ENCODE results near the gene MACROD2.

MACROD2 gene

DNA sequence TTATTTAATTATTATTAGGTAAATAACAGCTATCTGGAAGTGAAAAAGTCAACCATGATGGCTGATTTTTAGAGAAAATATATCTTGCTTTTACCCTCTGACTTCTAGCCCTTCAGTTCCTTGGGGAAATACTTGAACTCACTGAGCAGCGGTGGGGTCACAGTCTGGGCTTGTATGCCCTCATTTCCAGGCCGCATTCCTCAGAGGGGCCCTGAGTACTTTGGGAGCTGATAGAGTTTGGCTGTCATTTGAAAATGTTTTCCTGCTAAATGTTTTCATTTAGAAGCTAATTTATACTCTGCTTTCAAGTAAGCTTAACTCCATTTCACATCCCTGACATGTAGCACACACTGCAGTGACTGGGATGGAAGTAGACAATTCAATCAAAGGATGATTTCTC is 1549.4 kb downstream of the MACROD2 start:
- no peak for TF ChIP-seq BACH2 (CRISPR knock-in tag; IDR thresholded peaks at IDR 0.05; ENCODE audit: borderline replicate concordance)
- TF ChIP-seq ISL1 (CRISPR knock-in tag; IDR thresholded peaks at IDR 0.05): no peak
- no peak for TF ChIP-seq ZNF8 (CRISPR knock-in tag; IDR thresholded peaks at IDR 0.05)
- TF ChIP-seq, protein P1, sequence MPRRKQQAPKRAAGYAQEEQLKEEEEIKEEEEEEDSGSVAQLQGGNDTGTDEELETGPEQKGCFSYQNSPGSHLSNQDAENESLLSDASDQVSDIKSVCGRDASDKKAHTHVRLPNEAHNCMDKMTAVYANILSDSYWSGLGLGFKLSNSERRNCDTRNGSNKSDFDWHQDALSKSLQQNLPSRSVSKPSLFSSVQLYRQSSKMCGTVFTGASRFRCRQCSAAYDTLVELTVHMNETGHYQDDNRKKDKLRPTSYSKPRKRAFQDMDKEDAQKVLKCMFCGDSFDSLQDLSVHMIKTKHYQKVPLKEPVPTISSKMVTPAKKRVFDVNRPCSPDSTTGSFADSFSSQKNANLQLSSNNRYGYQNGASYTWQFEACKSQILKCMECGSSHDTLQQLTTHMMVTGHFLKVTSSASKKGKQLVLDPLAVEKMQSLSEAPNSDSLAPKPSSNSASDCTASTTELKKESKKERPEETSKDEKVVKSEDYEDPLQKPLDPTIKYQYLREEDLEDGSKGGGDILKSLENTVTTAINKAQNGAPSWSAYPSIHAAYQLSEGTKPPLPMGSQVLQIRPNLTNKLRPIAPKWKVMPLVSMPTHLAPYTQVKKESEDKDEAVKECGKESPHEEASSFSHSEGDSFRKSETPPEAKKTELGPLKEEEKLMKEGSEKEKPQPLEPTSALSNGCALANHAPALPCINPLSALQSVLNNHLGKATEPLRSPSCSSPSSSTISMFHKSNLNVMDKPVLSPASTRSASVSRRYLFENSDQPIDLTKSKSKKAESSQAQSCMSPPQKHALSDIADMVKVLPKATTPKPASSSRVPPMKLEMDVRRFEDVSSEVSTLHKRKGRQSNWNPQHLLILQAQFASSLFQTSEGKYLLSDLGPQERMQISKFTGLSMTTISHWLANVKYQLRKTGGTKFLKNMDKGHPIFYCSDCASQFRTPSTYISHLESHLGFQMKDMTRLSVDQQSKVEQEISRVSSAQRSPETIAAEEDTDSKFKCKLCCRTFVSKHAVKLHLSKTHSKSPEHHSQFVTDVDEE (CRISPR knock-in tag; IDR thresholded peaks at IDR 0.05): no peak
- no peak for TF ChIP-seq ESRRG (CRISPR knock-in tag; IDR thresholded peaks at IDR 0.05)
- no peak for TF ChIP-seq RARB (CRISPR knock-in tag; IDR thresholded peaks at IDR 0.05)
- no peak for TF ChIP-seq SNAI2 (CRISPR knock-in tag; IDR thresholded peaks at IDR 0.05)
- no peak for TF ChIP-seq ZFP3 (CRISPR knock-in tag; IDR thresholded peaks at IDR 0.05)
- TF ChIP-seq ZNF70 (CRISPR knock-in tag; IDR thresholded peaks at IDR 0.05): no peak
- no peak for TF ChIP-seq ZNF565 (CRISPR knock-in tag; conservative IDR thresholded peaks at IDR 0.05; ENCODE audit: low read depth)
- TF ChIP-seq, protein P2, sequence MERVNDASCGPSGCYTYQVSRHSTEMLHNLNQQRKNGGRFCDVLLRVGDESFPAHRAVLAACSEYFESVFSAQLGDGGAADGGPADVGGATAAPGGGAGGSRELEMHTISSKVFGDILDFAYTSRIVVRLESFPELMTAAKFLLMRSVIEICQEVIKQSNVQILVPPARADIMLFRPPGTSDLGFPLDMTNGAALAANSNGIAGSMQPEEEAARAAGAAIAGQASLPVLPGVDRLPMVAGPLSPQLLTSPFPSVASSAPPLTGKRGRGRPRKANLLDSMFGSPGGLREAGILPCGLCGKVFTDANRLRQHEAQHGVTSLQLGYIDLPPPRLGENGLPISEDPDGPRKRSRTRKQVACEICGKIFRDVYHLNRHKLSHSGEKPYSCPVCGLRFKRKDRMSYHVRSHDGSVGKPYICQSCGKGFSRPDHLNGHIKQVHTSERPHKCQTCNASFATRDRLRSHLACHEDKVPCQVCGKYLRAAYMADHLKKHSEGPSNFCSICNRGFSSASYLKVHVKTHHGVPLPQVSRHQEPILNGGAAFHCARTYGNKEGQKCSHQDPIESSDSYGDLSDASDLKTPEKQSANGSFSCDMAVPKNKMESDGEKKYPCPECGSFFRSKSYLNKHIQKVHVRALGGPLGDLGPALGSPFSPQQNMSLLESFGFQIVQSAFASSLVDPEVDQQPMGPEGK (CRISPR knock-in tag; IDR thresholded peaks at IDR 0.05; ENCODE audit: borderline replicate concordance): no peak
- TF ChIP-seq, protein P3, sequence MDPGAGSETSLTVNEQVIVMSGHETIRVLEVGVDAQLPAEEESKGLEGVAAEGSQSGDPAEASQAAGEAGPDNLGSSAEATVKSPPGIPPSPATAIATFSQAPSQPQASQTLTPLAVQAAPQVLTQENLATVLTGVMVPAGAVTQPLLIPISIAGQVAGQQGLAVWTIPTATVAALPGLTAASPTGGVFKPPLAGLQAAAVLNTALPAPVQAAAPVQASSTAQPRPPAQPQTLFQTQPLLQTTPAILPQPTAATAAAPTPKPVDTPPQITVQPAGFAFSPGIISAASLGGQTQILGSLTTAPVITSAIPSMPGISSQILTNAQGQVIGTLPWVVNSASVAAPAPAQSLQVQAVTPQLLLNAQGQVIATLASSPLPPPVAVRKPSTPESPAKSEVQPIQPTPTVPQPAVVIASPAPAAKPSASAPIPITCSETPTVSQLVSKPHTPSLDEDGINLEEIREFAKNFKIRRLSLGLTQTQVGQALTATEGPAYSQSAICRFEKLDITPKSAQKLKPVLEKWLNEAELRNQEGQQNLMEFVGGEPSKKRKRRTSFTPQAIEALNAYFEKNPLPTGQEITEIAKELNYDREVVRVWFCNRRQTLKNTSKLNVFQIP (CRISPR knock-in tag; IDR thresholded peaks at IDR 0.05; ENCODE audit: borderline replicate concordance, low read depth): no peak
- no peak for ATAC-seq

DNA sequence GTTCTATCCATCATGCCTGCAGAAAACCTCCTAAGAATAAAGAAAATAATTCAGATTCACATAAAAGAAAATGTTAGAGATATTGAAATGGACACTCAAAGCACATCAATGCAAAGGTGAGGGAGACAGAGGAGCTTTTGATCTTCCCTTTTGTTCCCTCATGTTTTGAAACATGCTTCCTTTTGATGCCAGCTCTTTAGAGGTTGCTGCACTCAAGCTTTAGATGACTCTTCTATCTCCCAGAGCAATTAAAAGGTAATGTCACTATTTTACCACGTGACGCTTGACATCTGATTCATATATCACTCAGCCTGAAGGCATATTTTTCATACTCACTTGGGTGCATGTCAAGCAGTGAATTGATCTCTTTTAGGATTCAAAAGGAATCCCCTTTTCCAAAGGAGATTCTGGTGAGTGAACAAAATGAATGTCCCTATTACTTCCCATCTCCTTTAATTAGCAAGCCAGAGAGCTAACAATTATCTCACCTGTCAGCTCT is 1551.3 kb downstream of the MACROD2 start:
- ATAC-seq: no peak
- TF ChIP-seq OSR1 (CRISPR knock-in tag; IDR thresholded peaks at IDR 0.05): no peak
- no peak for TF ChIP-seq CSDC2 (CRISPR knock-in tag; IDR thresholded peaks at IDR 0.05)
- TF ChIP-seq, protein P2 (CRISPR knock-in tag; IDR thresholded peaks at IDR 0.05; ENCODE audit: borderline replicate concordance): no peak
- no peak for TF ChIP-seq SNAI2 (CRISPR knock-in tag; IDR thresholded peaks at IDR 0.05)
- TF ChIP-seq, protein P3 (CRISPR knock-in tag; IDR thresholded peaks at IDR 0.05; ENCODE audit: borderline replicate concordance, low read depth): no peak
- TF ChIP-seq GLIS3 (CRISPR knock-in tag; IDR thresholded peaks at IDR 0.05): no peak
- no peak for TF ChIP-seq ZNF565 (CRISPR knock-in tag; conservative IDR thresholded peaks at IDR 0.05; ENCODE audit: low read depth)
- TF ChIP-seq, protein P1 (CRISPR knock-in tag; IDR thresholded peaks at IDR 0.05): no peak
- no peak for TF ChIP-seq BACH2 (CRISPR knock-in tag; IDR thresholded peaks at IDR 0.05; ENCODE audit: borderline replicate concordance)
- no peak for TF ChIP-seq TCF4 (CRISPR knock-in tag; IDR thresholded peaks at IDR 0.05; ENCODE audit: borderline replicate concordance)
- no peak for TF ChIP-seq ARNTL (CRISPR knock-in tag; IDR thresholded peaks at IDR 0.05; ENCODE audit: borderline replicate concordance, low read depth)
- no peak for TF ChIP-seq RARB (CRISPR knock-in tag; IDR thresholded peaks at IDR 0.05)
- no peak for TF ChIP-seq TOX (CRISPR knock-in tag; IDR thresholded peaks at IDR 0.05; ENCODE audit: borderline replicate concordance)
- no peak for TF ChIP-seq PPARA (CRISPR knock-in tag; IDR thresholded peaks at IDR 0.05; ENCODE audit: borderline replicate concordance)
- no peak for TF ChIP-seq ZFP3 (CRISPR knock-in tag; IDR thresholded peaks at IDR 0.05)
- TF ChIP-seq, protein P4, sequence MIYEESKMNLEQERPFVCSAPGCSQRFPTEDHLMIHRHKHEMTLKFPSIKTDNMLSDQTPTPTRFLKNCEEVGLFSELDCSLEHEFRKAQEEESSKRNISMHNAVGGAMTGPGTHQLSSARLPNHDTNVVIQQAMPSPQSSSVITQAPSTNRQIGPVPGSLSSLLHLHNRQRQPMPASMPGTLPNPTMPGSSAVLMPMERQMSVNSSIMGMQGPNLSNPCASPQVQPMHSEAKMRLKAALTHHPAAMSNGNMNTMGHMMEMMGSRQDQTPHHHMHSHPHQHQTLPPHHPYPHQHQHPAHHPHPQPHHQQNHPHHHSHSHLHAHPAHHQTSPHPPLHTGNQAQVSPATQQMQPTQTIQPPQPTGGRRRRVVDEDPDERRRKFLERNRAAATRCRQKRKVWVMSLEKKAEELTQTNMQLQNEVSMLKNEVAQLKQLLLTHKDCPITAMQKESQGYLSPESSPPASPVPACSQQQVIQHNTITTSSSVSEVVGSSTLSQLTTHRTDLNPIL (CRISPR knock-in tag; IDR thresholded peaks at IDR 0.05; ENCODE audit: low read depth): no peak
